ENCODE data around the gene HSP90AB1.

HSP90AB1 gene

DNA sequence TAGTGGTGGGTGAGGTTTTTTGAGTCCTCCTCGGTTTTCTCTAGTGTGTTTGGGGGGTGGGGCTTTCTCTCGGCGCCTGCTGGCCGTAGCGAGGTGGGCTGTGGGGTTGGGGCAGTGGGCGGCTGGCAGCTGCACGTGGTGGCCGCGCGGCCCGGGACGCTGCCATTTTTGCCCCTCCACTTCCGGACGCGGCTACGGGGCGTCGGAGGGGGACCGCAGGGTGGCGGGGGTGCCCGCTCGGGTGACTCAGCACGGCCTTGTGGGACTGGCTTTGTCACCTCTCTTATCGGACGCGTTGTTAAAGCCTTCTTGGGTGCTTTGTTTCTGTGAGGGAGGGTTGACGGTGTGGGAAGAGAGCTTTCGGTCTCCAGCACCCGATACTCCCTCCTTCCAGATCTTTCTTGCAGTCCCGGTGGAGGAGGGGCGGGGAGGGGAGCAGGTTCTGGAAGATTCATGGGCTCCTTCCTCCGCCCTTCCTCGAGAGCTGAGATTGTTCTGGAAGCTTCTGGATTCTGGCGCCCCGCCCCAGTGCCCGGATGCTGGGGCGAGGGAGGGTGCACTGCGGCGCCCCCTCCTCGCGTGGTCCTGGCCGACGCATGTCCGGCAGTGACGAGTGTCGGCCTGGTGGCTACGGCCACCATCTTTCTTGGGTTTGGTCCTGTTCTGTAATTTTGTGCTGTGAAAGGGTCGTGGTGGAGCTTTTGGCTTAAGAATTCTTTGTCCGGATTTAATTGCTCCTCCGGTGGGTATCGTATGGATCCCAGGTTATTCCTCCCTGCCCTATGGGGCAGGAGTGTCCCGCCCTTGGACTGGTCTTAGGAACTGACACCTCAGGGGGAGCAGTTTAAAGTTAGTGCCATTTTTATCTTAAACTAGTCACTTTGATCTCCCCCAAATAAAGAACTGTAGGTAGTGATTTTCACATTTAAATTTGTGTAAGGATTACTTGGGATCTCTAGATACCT lies 719 bp downstream of the HSP90AB1 start:
- Histone ChIP-seq H3K36me3 (peaks cover 56% of the 10 kb centered on the region), H3K4me3 (ENCODE audit: low read depth, low read length) (peak overlapping the region; percentile 94), H3K4me1 (peaks cover 8% of the 10 kb centered on the region), H3K9me3 (no peaks in the 10 kb centered on the region), H3K27me3 (no peaks in the 10 kb centered on the region)
- TF ChIP-seq, protein P1, sequence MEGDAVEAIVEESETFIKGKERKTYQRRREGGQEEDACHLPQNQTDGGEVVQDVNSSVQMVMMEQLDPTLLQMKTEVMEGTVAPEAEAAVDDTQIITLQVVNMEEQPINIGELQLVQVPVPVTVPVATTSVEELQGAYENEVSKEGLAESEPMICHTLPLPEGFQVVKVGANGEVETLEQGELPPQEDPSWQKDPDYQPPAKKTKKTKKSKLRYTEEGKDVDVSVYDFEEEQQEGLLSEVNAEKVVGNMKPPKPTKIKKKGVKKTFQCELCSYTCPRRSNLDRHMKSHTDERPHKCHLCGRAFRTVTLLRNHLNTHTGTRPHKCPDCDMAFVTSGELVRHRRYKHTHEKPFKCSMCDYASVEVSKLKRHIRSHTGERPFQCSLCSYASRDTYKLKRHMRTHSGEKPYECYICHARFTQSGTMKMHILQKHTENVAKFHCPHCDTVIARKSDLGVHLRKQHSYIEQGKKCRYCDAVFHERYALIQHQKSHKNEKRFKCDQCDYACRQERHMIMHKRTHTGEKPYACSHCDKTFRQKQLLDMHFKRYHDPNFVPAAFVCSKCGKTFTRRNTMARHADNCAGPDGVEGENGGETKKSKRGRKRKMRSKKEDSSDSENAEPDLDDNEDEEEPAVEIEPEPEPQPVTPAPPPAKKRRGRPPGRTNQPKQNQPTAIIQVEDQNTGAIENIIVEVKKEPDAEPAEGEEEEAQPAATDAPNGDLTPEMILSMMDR (IDR thresholded peaks at IDR 0.05; ENCODE audit: low read depth, low read length) = no peak
- peak; percentile 56 for DNase-seq

DNA sequence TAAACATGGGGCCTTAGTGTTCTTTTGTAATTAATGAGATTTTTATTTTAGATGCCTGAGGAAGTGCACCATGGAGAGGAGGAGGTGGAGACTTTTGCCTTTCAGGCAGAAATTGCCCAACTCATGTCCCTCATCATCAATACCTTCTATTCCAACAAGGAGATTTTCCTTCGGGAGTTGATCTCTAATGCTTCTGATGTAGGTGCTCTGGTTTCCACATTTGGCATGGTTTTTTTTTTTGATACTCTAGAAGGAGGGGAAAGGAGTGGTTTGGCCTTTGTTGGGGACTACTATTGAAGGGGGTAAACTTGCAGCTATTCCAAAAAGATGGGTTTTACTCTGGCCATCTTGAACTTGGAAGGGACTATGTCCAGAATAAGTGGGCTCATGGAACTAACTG lies 1.7 kb downstream of the HSP90AB1 start:
- H3K4me1 ChIP-seq = peaks cover 8% of the 10 kb centered on the region
- H3K9me3 ChIP-seq = no peaks in the 10 kb centered on the region
- H3K36me3 ChIP-seq = peaks cover 66% of the 10 kb centered on the region
- H3K27me3 ChIP-seq = no peaks in the 10 kb centered on the region
- H3K4me3 ChIP-seq (ENCODE audit: low read depth, low read length) = peak overlapping the region; percentile 94
- DNase-seq = no peak
- TF ChIP-seq, protein P1 (IDR thresholded peaks at IDR 0.05; ENCODE audit: low read depth, low read length) = no peak

DNA sequence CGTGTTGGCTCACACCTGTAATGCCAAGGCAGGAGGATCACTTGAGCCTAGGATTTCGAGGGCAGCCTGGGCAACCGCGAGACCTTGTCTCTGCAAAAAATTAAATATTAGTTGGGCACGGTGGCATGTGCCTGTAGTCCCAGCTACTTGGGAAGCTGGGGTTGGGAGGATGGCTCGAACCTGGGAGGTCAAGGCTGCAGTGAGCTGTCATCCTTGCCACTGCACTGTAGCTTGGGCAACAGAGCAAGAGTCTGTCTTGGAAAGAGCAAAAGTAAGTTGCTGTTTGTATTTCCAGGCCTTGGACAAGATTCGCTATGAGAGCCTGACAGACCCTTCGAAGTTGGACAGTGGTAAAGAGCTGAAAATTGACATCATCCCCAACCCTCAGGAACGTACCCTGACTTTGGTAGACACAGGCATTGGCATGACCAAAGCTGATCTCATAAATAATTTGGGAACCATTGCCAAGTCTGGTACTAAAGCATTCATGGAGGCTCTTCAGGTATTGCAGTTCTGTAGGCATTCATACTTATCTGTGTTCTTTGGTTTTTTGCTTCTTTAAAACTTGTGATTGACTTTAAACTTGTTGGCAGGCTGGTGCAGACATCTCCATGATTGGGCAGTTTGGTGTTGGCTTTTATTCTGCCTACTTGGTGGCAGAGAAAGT lies 2.3 kb downstream of the HSP90AB1 start:
- Histone ChIP-seq H3K4me3 (ENCODE audit: low read depth, low read length) (peak overlapping the region; percentile 94), H3K9me3 (no peaks in the 10 kb centered on the region), H3K36me3 (peaks cover 72% of the 10 kb centered on the region), H3K4me1 (peaks cover 8% of the 10 kb centered on the region), H3K27me3 (no peaks in the 10 kb centered on the region)
- no peak for DNase-seq
- TF ChIP-seq, protein P1 (IDR thresholded peaks at IDR 0.05; ENCODE audit: low read depth, low read length) = no peak

DNA sequence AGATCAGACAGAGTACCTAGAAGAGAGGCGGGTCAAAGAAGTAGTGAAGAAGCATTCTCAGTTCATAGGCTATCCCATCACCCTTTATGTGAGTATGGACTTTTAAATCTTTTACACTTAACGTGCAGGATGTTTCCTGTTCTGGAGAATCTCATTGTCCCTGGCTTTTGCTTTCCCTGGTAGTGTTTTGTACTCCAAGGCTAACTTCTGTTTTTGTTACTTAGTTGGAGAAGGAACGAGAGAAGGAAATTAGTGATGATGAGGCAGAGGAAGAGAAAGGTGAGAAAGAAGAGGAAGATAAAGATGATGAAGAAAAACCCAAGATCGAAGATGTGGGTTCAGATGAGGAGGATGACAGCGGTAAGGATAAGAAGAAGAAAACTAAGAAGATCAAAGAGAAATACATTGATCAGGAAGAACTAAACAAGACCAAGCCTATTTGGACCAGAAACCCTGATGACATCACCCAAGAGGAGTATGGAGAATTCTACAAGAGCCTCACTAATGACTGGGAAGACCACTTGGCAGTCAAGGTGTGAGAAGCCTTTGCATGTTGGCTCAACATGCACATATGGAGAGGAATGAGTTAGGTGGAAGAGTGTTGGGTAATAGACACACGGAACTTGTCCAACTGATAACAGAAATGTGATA lies 3.3 kb downstream of the HSP90AB1 start:
- TF ChIP-seq, protein P1 (IDR thresholded peaks at IDR 0.05; ENCODE audit: low read depth, low read length) = no peak
- no peak for DNase-seq
- H3K4me3 ChIP-seq (ENCODE audit: low read depth, low read length) = peak overlapping the region; percentile 94
- peaks cover 82% of the 10 kb centered on the region for H3K36me3 ChIP-seq
- peaks cover 8% of the 10 kb centered on the region for H3K4me1 ChIP-seq
- no peaks in the 10 kb centered on the region for H3K9me3 ChIP-seq
- no peaks in the 10 kb centered on the region for H3K27me3 ChIP-seq

DNA sequence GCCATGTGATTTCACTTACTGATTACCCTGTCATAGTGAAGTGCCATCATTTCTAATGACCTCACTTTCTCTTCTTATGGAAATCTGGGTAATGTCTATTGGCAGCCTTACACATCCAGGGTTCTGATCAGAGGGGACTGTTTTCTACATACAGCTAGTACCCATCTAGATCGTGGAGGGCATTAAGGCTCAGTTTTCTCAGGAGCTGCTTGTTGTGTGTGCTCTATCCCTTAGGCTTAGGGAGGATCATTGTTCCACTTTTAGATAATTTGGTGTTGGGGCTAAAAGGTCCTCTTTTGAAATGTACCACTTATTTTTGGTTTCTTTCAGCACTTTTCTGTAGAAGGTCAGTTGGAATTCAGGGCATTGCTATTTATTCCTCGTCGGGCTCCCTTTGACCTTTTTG lies 3.8 kb downstream of the HSP90AB1 start:
- peaks cover 8% of the 10 kb centered on the region for H3K4me1 ChIP-seq
- H3K9me3 ChIP-seq = no peaks in the 10 kb centered on the region
- TF ChIP-seq, protein P1 (IDR thresholded peaks at IDR 0.05; ENCODE audit: low read depth, low read length) = no peak
- H3K4me3 ChIP-seq (ENCODE audit: low read depth, low read length) = peak overlapping the region; percentile 8; the same call in 1 of the 2 replicates
- no peaks in the 10 kb centered on the region for H3K27me3 ChIP-seq
- no peak for DNase-seq
- peaks cover 87% of the 10 kb centered on the region for H3K36me3 ChIP-seq
